MV-4-11 (cell line): ENCODE results near the gene PLAAT4.
"Not testable (repeated sequence)": the region's sequence is repeated elsewhere in the genome, so short reads cannot be mapped to it uniquely, and the experiment has no call there.

Experiments
- DNase-seq: peaks from one replicate; lab custom pipeline; 2025; lab: John Stamatoyannopoulos, UW

PLAAT4 gene

GRCh38 chr11:63511048-63511748 lies 25.4 kb upstream of the PLAAT4 start:
- no peak for DNase-seq

- DNase-seq, result no peak
Measured at GRCh38 chr11:63512816-63513215, 23.8 kb upstream of the PLAAT4 start.

GRCh38 chr11:63516109-63516508 lies 20.5 kb upstream of the PLAAT4 start:
- DNase-seq, result no peak

GRCh38 chr11:63517156-63517555 lies 19.5 kb upstream of the PLAAT4 start:
- DNase-seq, result no peak

GRCh38 chr11:63518548-63518947 lies 18.1 kb upstream of the PLAAT4 start:
- DNase-seq, result no peak

- no peak for DNase-seq
Measured at GRCh38 chr11:63520606-63521170, 15.9 kb upstream of the PLAAT4 start.

GRCh38 chr11:63521896-63522295 lies 14.7 kb upstream of the PLAAT4 start:
- no peak for DNase-seq

GRCh38 chr11:63523151-63523550 lies 13.5 kb upstream of the PLAAT4 start:
- no peak for DNase-seq

- DNase-seq, result no peak
Measured at GRCh38 chr11:63527667-63528066, 8.9 kb upstream of the PLAAT4 start.

GRCh38 chr11:63528156-63528555 lies 8.5 kb upstream of the PLAAT4 start:
- DNase-seq, result not testable (repeated sequence)

- DNase-seq, result not testable (repeated sequence)
Measured at GRCh38 chr11:63528729-63529278, 7.8 kb upstream of the PLAAT4 start.

GRCh38 chr11:63529373-63529772 lies 7.2 kb upstream of the PLAAT4 start:
- DNase-seq, result not testable (repeated sequence)

- no peak for DNase-seq
Measured at GRCh38 chr11:63530021-63530420, 6.6 kb upstream of the PLAAT4 start.

- peak; percentile 83 for DNase-seq
Measured at GRCh38 chr11:63531074-63531792, 5.4 kb upstream of the PLAAT4 start.

- no peak for DNase-seq
Measured at GRCh38 chr11:63532117-63532516, 4.5 kb upstream of the PLAAT4 start.

- no peak for DNase-seq
Measured at GRCh38 chr11:63532799-63533475, 3.7 kb upstream of the PLAAT4 start.

- DNase-seq, result no peak
Measured at GRCh38 chr11:63534076-63534475, 2.5 kb upstream of the PLAAT4 start.

GRCh38 chr11:63534895-63535461 lies 1.6 kb upstream of the PLAAT4 start:
- DNase-seq, result no peak

- DNase-seq, result peak; percentile 49
Measured at GRCh38 chr11:63535734-63536133, 874 bp upstream of the PLAAT4 start.

GRCh38 chr11:63537293-63538101 lies 889 bp downstream of the PLAAT4 start:
- no peak for DNase-seq

- not testable (repeated sequence) for DNase-seq
Measured at GRCh38 chr11:63542506-63542905, 5.9 kb downstream of the PLAAT4 start.
